ENCODE results near the gene RACGAP1.

Gene RACGAP1

DNA sequence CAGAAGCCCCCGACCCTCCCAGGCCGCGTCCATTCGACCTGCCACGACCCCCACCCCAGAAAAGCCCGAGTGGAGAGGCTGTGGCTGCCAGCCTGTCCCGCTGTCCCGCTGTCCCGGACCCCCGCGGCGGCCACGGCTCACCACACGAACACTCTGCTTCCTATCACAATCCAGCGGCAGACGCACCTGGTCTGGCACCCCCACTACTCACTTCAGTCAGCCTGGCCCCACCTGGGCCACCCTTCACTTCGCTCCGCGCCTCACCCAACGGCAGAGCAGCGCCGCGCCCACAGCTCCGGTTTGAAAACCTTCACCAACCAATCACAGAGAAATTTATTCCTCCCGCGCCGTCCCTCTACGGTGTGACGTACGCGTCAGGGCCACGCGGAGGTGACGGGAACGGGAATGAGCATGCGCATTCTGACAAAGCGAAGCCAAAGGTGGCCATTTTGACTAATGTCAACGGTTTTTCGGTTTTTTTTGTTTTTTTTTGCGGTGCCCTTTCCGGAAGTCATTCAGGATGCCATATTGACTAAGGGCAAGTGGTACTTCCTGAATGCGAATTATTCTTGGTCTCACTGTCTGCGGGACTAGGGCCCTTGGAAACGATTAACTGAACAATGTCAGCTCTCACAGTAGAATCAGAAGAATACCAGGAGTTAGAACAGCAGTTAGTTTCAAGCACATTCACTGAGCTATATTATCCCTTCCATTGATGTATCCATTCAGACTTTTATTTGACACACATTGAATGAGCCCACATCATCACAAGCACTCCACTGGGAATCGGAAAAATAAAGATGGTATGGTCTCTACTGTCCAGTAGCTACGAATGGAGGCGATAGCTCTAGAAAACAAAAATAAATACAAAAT, at the start of gene RACGAP1:
Gene RACGAP1, minus strand, starts transcription at position 308 of the 873 bp plus-strand sequence. CDS start 8,779 bp downstream, outside the sequence.
- peak; percentile 97 for DNase-seq (ENCODE audit: low spot score)

DNA sequence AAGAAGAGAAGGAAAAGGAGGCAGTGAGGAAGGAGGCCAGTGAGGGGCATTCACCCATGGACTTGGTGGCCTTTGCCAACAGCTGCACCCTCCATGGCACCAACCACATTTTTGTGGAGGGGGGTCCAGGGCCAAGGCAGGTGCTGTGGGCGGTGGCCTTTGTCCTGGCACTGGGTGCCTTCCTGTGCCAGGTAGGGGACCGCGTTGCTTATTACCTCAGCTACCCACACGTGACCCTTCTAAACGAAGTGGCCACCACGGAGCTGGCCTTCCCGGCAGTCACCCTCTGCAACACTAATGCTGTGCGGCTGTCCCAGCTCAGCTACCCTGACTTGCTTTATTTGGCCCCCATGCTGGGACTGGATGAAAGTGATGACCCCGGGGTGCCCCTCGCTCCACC, 48.4 kb upstream of the RACGAP1 start:
- DNase-seq (ENCODE audit: low spot score) = no peak

DNA sequence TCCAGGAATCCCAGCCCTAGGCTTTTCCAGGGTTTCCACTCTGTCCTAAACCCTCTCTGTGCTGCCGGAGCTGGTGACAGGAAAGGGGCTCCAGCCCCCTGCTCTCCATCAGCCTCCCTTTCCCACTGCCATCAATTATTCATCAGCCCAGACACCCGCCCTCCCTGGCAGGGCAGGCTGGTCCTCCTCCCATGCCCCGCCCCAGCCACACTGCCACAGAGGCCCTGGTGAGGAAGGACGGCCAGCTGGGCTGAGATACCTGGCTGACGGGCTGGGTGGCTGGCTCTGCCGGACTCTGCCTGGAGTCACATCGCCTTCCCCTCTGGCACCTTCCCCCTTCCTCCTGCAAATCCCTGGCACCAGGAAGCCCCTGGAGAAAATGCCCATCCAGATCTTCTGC, 47.9 kb upstream of the RACGAP1 start:
- no peak for DNase-seq (ENCODE audit: low spot score)

DNA sequence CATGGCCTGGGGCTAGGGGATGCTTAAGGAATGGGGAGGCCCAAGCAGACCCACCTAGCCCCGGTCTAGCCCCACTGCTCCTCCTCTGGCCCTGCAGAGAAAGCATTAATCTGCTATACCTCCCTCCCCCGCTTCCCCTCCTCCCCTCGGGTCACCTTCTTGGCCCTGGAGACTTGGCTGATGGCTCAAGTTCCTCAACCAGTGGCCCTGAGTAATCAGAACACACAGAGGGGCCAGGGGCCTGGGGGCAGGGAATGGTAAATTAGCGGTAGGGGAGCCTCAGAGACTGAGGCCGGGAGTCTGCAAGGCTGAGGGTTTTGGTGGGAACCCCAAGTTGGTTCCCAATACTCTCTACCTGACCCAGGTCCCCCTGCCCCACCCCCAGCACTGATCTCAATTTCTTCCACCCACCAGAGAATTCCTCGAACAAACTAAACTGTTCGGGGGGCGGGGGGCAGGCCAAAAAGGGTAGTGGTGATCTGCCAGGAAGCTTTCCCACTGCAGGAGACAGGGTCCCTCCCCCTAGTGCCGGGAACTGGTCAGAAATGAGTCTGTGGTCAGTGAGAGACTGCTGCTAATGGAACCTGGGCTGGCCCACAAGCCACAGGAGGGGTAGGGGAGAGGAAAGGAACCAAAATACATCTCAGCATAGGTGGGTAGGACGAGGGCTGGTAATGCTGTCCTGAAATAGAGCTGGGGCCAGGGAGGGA, 47.1 kb upstream of the RACGAP1 start:
- DNase-seq (ENCODE audit: low spot score) = no peak

DNA sequence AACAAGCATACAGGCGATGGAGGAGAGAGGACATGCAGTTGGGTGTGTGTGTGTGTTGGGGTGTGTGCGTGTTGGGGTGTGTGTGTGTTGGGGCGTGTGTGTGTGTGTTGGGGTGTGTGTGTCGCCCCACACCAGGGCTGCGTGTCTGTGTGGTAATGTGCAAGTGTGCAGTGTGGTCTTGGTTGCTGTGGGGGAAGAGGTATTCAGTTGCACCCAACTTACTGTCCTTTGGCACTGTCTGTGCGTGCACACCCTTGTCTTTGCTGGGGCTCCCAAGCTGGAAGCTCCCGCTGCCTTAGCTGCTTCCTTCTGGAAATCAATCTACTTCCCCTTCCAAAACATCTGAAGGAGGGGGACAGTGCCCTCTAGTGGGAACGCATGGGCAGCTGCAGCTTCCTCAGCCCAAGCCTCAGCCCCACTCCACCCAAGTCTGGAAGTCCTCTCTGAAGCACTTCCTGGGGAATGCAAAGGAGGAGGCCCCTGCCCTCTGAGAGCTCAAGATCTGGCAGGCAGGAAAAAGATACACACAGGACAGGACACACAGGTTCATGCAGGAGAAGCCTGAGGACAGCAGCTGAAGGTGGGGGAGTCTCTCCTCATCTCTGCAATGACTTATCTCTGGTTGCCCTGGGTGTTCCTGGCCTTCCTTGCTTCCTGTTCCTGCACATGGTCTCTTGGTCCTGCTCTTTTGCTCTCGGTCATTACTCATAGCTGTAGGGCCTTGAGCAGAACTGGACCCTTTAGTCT, 45.2 kb upstream of the RACGAP1 start:
- peak; percentile 54 for DNase-seq (ENCODE audit: low spot score)

- no peak for DNase-seq (ENCODE audit: low spot score)
Measured at GRCh38 chr12:50069539-50069938, 44.2 kb upstream of the RACGAP1 start.

- no peak for DNase-seq (ENCODE audit: low spot score)
Measured at GRCh38 chr12:50069069-50069468, 43.8 kb upstream of the RACGAP1 start.

- DNase-seq (ENCODE audit: low spot score) = no peak
Measured at GRCh38 chr12:50066402-50066801, 41.1 kb upstream of the RACGAP1 start.

DNA sequence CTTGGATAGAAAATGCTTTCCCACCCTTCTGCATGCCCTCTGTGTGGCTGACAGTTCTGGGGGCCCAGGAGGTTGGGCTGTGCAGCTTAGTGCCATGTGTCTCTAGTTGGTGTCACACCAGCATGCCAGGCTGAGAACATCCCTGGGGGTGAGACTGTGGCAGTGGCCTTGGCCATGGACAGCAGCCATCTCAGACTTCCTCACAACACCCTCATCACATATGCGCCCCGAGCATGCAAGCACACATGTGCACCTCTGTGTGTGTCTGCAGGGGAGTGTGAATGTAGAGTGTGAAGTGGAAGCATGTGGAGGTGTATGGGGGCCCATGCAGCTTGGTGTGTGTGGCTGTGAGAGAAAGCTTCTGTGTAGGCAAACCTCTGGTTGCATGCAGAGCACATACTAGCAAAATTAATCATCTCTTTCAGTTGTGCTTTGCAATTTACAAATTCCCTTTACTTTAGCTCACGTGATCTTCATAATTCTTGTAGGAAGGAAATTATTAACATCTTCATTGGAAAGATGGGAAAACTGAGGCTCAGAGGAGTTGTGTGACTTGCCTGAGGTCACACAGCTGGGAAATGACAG, 40.5 kb upstream of the RACGAP1 start:
- no peak for DNase-seq (ENCODE audit: low spot score)

DNA sequence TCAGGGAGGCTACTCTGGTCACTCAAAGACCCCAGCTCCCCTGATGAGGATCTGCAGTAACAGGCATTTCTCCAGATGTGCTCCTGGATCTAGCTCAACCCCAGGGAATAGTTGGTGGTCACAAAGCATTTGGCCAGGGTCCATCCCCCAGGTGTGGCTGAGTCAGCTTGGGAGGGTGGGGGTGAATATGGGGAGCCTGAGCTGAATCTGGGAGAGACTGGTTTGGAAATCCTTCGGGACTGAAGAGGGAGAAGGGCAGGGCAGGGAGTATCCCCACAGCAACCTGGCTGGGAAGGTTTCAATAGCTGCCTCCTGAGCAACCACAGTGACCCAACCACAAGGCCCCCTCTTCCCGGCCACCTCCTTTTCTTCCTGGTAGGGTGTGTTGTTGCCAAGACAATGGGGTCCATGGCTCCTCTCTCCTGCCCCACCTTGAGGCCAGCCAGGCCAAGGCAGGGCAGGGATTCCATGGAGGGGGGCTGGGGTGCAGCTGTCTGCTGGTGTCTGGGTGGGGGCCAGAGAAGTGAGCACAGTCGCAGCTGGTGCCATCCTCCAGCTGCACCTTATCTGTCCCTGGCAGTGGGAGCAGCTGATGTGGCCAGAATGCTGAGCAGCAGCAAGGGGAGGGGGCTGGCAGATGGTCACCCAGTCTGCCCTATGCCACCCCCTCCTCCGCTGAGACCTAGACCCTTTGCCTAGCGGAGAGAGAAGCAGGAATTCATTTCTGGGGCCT, 37.6 kb upstream of the RACGAP1 start:
- DNase-seq (ENCODE audit: low spot score) = no peak

DNA sequence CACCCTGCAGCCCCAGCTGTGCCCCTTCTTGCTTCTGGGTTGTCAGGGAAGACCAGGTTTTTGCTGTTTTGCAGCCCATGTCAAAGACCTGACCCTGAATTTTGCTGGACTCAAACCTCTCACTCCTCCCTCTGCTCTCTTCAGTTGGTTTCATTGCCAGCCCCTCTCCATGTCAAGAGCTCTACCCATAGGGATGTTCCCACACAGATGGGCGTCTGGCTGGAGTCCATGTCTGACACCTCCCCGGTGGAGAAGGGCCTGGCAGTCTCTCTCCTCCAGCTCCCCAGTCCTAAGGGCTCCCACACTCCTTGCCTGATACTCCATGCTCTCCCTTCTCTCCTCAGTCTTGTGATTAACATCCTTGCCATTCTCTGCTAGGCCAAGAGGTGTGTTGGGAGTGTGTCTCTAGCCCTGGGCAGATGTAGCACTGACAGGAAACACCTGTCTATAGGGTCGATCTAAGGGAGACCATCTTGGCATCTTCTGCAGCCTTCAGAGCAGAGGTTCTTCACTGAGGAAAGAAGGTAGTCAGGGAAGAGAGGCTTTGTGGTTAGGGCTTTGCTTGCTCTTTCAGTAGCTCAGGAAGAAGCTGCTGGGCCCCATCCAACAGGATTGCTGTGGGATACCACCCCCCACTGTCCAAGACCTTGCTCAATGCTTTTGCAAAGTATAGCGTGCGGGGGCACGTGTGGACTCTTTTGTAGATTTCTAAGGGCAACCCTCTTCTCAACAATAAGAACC, 36.8 kb upstream of the RACGAP1 start:
- DNase-seq (ENCODE audit: low spot score) = no peak

- DNase-seq (ENCODE audit: low spot score) = no peak
Measured at GRCh38 chr12:50061171-50061570, 35.9 kb upstream of the RACGAP1 start.

GRCh38 chr12:50060120-50060468, 34.8 kb upstream of the RACGAP1 start:
- DNase-seq (ENCODE audit: low spot score) = no peak

GRCh38 chr12:50059440-50060119, 34.3 kb upstream of the RACGAP1 start:
- DNase-seq (ENCODE audit: low spot score) = no peak

DNA sequence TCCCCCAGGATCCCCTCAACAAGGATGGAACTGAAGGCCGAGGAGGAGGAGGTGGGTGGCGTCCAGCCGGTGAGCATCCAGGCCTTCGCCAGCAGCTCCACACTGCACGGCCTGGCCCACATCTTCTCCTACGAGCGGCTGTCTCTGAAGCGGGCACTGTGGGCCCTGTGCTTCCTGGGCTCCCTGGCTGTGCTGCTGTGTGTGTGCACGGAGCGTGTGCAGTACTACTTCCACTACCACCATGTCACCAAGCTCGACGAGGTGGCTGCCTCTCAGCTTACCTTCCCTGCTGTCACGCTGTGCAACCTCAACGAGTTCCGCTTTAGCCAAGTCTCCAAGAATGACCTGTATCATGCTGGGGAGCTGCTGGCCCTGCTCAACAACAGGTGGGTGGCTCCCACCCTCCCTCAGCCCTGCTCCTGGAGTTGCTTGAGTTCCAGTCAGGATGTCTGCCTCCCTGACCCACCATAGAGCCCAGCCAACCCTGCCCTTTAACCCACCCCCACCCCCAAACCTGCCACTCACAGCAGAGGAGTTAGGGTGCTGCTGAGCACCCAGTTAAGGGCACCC, 33.5 kb upstream of the RACGAP1 start:
- DNase-seq (ENCODE audit: low spot score) = no peak

- DNase-seq (ENCODE audit: low spot score) = no peak
Measured at GRCh38 chr12:50057896-50058670, 32.8 kb upstream of the RACGAP1 start.

GRCh38 chr12:50057000-50057841, 31.9 kb upstream of the RACGAP1 start, which contains the start of gene ASIC1:
ASIC1 (plus strand) TSS chr12:50057596; CDS start chr12:50058767, 1,171 bp downstream.
- DNase-seq (ENCODE audit: low spot score) = peak; percentile 64

DNA sequence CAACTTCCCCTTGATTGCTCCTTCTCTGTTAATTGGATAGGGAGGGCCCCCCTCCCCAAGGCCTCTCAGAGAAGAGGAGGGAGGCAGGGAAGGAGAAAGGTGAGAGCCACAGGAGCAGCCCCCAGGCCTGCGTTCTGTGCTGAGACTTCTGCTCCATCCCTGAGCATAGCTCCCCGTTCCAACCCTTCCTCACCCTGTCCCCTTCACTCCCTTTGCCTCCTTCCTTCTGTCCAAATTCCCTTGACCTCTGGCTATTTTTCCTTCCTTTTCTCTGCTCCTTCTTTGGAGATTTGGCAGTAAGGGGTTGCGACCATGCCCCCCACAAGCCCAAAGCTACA, 31.3 kb upstream of the RACGAP1 start:
- no peak for DNase-seq (ENCODE audit: low spot score)
